Measurements from ENCODE around the gene DNAL4.

- no peak for TF ChIP-seq CTCF (IDR thresholded peaks at IDR 0.05; ENCODE audit: extremely low read depth in 1 of 2, insufficient read depth in 1 of 2, low read depth in 1 of 2, low read length in 2 of 2)
- no peak for TF ChIP-seq EZH2 (IDR thresholded peaks at IDR 0.05; ENCODE audit: borderline replicate concordance, low read depth, low read length, severe bottlenecking)
- no peak for TF ChIP-seq POLR2AphosphoS5 (IDR thresholded peaks at IDR 0.05; ENCODE audit: insufficient read depth, low read depth, low read length)
- TF ChIP-seq POLR2A (IDR thresholded peaks at IDR 0.05; ENCODE audit: low read depth, low read length), result no peak
- no peak for TF ChIP-seq MYC (IDR thresholded peaks at IDR 0.05; ENCODE audit: low read depth, low read length)
These were observed 8.8 kb upstream of the DNAL4 start for GRCh38 chr22:38802671-38803121.
